Stimulated activated memory B cell treated with anti-CD40 and anti-IgM and Interleukin-4, amounts not matched to agents 10 μg/mL and 1 μg/mL and 100 μg/mL, for 72 hours (primary cell): ENCODE data around the gene CCNE1.
"Not testable (repeated sequence)": the region's sequence is repeated elsewhere in the genome, so short reads cannot be mapped to it uniquely, and the experiment has no call there.

Experiments used
- ATAC-seq: fragments of 150-1000 bp; cut with Tn5 transposase; 2 replicates; pipeline ENCODE4 v1.10.0; 2021
- H3K27ac Mint-ChIP-seq: one replicate; pipeline ENCODE4 v1.8.0; 2022; ENCODE audit warnings: mild to moderate bottlenecking, mixed read lengths
- H3K27me3 Mint-ChIP-seq: one replicate; pipeline ENCODE4 v1.8.0; 2022; ENCODE audit warnings: mixed read lengths
- H3K36me3 Mint-ChIP-seq: one replicate; pipeline ENCODE4 v1.8.0; 2022; ENCODE audit warnings: mixed read lengths
- H3K4me1 Mint-ChIP-seq: one replicate; pipeline ENCODE4 v1.8.0; 2022; ENCODE audit warnings: mixed read lengths
- H3K4me3 Mint-ChIP-seq: one replicate; pipeline ENCODE4 v1.8.0; 2022; ENCODE audit warnings: mild to moderate bottlenecking, moderate library complexity, mixed read lengths
- H3K9me3 Mint-ChIP-seq: one replicate; pipeline ENCODE4 v1.8.0; 2022; ENCODE audit warnings: mixed read lengths

Gene CCNE1

DNA sequence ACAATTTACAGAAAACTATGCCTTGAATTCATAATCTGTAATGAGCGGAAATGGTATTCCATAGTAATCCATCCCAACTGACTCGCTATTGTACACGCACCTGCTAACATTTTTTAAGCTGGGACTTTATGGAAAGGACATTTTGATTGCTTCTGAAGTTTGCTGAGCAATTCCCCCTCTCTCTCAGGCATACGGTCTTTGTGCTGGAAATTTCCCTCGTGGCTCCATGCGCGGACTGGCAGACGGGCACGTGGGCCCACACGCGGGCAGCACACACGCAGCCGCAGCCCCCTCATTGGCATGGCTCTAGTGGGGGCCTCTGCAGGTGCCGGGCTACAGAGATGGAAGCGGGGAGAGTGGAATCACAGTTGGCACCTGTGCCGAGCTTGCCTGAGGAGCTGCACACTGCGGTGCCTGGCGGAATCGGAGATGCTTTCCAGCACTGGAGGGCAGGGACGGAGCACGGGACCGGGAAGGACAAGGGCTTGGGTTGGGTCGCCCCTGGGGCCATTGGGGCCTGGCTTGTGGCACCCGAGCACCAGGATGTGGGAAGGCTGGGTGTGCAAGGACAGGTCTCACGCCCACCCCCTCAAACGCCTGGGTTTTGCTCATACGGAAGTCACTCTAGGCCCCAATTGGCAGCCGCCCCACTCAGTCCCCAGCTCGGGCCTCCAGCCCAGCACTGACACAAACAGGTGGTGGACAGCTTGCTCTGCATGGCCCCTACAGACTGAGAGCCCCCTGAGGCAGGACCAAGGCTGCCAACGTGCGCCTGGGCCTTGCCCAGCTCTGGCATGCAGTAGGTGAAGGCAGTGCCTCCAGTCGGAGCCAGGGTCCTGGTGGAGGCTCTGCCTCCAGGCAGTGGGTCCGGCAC is 30.2 kb upstream of the CCNE1 start:
- peaks cover 44% of the 10 kb centered on the region for H3K27me3 Mint-ChIP-seq
- H3K27ac Mint-ChIP-seq = no peak overlapping the region
- no peaks in the 10 kb centered on the region for H3K9me3 Mint-ChIP-seq
- no peak for ATAC-seq
- no peaks in the 10 kb centered on the region for H3K4me1 Mint-ChIP-seq
- H3K36me3 Mint-ChIP-seq = no peaks in the 10 kb centered on the region
- no peak overlapping the region for H3K4me3 Mint-ChIP-seq

GRCh38 chr19:29782260-29782580 is 29.6 kb upstream of the CCNE1 start:
- no peak overlapping the region for H3K27ac Mint-ChIP-seq
- no peaks in the 10 kb centered on the region for H3K36me3 Mint-ChIP-seq
- no peak for ATAC-seq
- no peaks in the 10 kb centered on the region for H3K9me3 Mint-ChIP-seq
- no peak overlapping the region for H3K4me3 Mint-ChIP-seq
- H3K4me1 Mint-ChIP-seq = no peaks in the 10 kb centered on the region
- H3K27me3 Mint-ChIP-seq = peaks cover 43% of the 10 kb centered on the region

GRCh38 chr19:29783627-29784190 is 28.1 kb upstream of the CCNE1 start:
- Mint-ChIP-seq H3K4me3 (no peak overlapping the region), H3K27me3 (peaks cover 29% of the 10 kb centered on the region), H3K9me3 (no peaks in the 10 kb centered on the region), H3K4me1 (no peaks in the 10 kb centered on the region), H3K36me3 (no peaks in the 10 kb centered on the region), H3K27ac (no peak overlapping the region)
- no peak for ATAC-seq

DNA sequence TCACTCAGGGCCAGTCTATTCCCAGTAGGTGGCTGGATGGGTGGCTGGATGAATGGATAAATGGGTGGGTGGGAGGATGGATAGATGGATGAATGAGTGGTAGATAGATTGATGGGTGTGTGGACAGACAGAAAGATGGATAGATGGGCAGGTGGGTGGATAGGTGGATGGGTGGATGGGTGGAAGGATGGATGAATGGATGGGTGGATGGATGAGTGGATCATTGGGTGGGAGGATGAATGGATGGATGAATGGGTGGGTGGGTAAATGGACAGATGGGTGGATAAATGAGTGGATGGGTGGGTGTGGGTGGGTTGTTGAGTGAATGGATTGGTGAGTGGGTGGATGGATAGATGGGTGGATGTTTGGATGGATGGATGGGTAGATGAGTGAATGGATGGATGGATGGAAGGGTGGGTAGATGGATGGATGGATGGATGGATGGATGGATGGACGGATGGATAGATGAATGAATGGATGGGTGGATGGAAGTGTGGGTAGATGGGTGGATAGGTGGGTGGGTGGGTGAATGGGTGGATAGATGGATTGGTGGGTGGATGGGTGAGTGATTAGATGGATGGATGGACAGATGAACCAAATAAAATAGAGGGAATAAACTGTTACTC is 27.1 kb upstream of the CCNE1 start:
- Mint-ChIP-seq H3K9me3 (no peaks in the 10 kb centered on the region), H3K4me3 (no peak overlapping the region), H3K27me3 (peaks cover 29% of the 10 kb centered on the region), H3K4me1 (no peaks in the 10 kb centered on the region), H3K27ac (no peak overlapping the region), H3K36me3 (no peaks in the 10 kb centered on the region)
- no peak for ATAC-seq

GRCh38 chr19:29785360-29785759 is 26.4 kb upstream of the CCNE1 start:
- Mint-ChIP-seq H3K4me3 (no peak overlapping the region), H3K27ac (no peak overlapping the region), H3K36me3 (no peaks in the 10 kb centered on the region), H3K9me3 (no peaks in the 10 kb centered on the region), H3K27me3 (peaks cover 23% of the 10 kb centered on the region), H3K4me1 (no peaks in the 10 kb centered on the region)
- ATAC-seq = no peak

DNA sequence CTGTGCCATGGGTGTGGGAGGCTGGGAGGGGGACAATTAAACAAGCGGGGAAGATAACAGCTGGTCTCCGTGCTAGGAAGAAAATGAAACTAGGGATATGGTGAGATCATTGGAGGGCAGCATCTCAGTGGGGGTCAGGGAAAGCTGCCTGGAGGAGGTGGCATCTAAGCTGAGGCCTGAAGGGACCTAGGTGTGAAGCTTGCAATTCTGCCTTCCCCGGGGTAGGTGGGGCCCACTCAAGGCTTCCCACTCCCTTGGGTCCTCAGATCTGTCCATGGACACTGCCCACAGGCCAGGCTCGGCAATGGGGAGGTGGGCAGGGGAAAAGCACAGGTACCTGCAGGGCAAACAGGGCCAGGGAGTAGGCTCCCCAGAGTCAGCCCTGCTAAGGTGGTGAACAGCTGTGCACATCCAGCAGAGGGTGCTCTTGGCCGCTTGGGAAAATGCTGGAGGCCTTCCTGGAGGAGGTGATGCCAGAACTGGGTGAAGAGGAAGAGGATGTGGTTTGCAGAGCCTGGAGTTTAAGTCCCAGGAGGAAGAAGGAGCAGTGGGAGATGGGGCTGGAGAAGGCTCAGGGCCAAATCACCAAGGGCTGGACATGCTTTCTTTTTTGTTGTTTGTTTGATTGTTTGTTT is 25.7 kb upstream of the CCNE1 start:
- Mint-ChIP-seq H3K4me3 (no peak overlapping the region), H3K27ac (no peak overlapping the region), H3K9me3 (no peaks in the 10 kb centered on the region), H3K4me1 (no peaks in the 10 kb centered on the region), H3K36me3 (no peaks in the 10 kb centered on the region), H3K27me3 (peaks cover 19% of the 10 kb centered on the region)
- ATAC-seq = no peak

GRCh38 chr19:29787281-29787680 is 24.5 kb upstream of the CCNE1 start:
- ATAC-seq = no peak
- H3K36me3 Mint-ChIP-seq = no peaks in the 10 kb centered on the region

GRCh38 chr19:29789007-29789406 is 22.8 kb upstream of the CCNE1 start:
- Mint-ChIP-seq H3K9me3 (no peaks in the 10 kb centered on the region), H3K4me1 (no peaks in the 10 kb centered on the region), H3K27ac (no peak overlapping the region), H3K4me3 (no peak overlapping the region), H3K36me3 (no peaks in the 10 kb centered on the region), H3K27me3 (peaks cover 42% of the 10 kb centered on the region)
- ATAC-seq = no peak

More at GRCh38 chr19:29787281-29787680, 24.5 kb upstream of the CCNE1 start:
- Mint-ChIP-seq H3K9me3 (no peaks in the 10 kb centered on the region), H3K27me3 (peaks cover 30% of the 10 kb centered on the region), H3K4me3 (no peak overlapping the region), H3K27ac (no peak overlapping the region), H3K4me1 (no peaks in the 10 kb centered on the region)

GRCh38 chr19:29793116-29793727 is 18.6 kb upstream of the CCNE1 start:
- Mint-ChIP-seq H3K4me3 (no peak overlapping the region), H3K27me3 (peaks cover 35% of the 10 kb centered on the region), H3K4me1 (peaks cover 6% of the 10 kb centered on the region), H3K36me3 (no peaks in the 10 kb centered on the region), H3K27ac (no peak overlapping the region), H3K9me3 (no peaks in the 10 kb centered on the region)
- no peak for ATAC-seq

- not testable (repeated sequence) for H3K36me3 Mint-ChIP-seq, ATAC-seq, H3K4me3 Mint-ChIP-seq, H3K27ac Mint-ChIP-seq, H3K9me3 Mint-ChIP-seq, H3K4me1 Mint-ChIP-seq
- H3K27me3 Mint-ChIP-seq = peaks cover 35% of the 10 kb centered on the region
These were observed 17.3 kb upstream of the CCNE1 start for GRCh38 chr19:29794490-29794889.

GRCh38 chr19:29795461-29796172 is 16.2 kb upstream of the CCNE1 start:
- no peak for ATAC-seq

GRCh38 chr19:29796173-29796573 is 15.6 kb upstream of the CCNE1 start:
- H3K4me3 Mint-ChIP-seq = no peak overlapping the region
- no peak overlapping the region for H3K27ac Mint-ChIP-seq
- H3K4me1 Mint-ChIP-seq = peaks cover 6% of the 10 kb centered on the region
- no peaks in the 10 kb centered on the region for H3K36me3 Mint-ChIP-seq
- no peak for ATAC-seq
- H3K27me3 Mint-ChIP-seq = peaks cover 35% of the 10 kb centered on the region
- H3K9me3 Mint-ChIP-seq = no peaks in the 10 kb centered on the region

More at GRCh38 chr19:29795461-29796172, 16.2 kb upstream of the CCNE1 start:
- H3K27ac Mint-ChIP-seq = no peak overlapping the region
- H3K4me1 Mint-ChIP-seq = peaks cover 6% of the 10 kb centered on the region
- no peaks in the 10 kb centered on the region for H3K36me3 Mint-ChIP-seq
- H3K9me3 Mint-ChIP-seq = no peaks in the 10 kb centered on the region
- H3K4me3 Mint-ChIP-seq = no peak overlapping the region
- peaks cover 35% of the 10 kb centered on the region for H3K27me3 Mint-ChIP-seq

- H3K4me1 Mint-ChIP-seq = peaks cover 6% of the 10 kb centered on the region
- peaks cover 12% of the 10 kb centered on the region for H3K27me3 Mint-ChIP-seq
- H3K4me3 Mint-ChIP-seq = no peak overlapping the region
- no peaks in the 10 kb centered on the region for H3K9me3 Mint-ChIP-seq
- ATAC-seq = no peak
- H3K36me3 Mint-ChIP-seq = no peaks in the 10 kb centered on the region
- H3K27ac Mint-ChIP-seq = no peak overlapping the region
These were observed 12.9 kb upstream of the CCNE1 start for GRCh38 chr19:29798774-29799497.

DNA sequence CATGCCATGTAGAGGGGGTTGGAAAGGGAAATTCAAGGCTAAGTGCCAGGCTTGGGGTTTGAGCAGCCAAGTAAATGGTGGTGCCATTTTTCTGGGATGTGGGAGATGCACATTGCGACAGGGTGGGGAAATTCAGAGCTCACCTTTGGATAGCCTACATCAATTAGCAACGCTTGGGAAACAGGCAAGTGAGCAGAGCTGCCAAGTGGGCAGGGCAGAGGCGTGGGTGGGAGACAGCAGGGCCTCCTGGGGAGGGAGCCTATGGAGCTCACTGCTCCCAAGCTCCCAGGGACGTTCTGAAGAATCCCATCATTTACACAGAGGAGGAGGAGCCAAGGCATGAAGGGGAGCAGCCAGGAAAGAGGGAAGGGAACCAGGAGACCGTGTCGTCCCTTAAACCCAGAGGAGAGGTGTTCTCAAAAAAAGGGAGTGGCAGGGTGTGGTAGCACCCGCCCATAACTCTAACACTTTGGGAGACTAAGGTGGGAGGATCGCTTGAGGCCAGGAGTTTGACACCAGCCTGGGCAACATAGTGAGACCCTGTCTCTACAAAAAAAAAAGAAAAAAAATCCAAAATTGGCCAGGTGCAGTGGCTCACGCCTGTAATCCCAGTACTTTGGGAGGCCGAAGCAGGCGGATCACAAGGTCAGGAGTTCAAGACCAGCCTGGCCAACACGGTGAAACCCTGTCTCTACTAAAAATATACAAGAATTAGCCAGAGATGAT is 11.5 kb upstream of the CCNE1 start:
- Mint-ChIP-seq H3K4me1 (peaks cover 16% of the 10 kb centered on the region), H3K9me3 (no peaks in the 10 kb centered on the region), H3K27me3 (peaks cover 12% of the 10 kb centered on the region), H3K36me3 (no peaks in the 10 kb centered on the region), H3K4me3 (no peak overlapping the region), H3K27ac (no peak overlapping the region)
- ATAC-seq = no peak
